Measurements from ENCODE around the gene CYP46A1. TPM values are rescaled to one million over a fixed set of nuclear protein-coding genes. Genes with fewer than 3 reads are reported as not detected.
A peak's percentile ranks its signal among the peaks of the same experiment; 100 is the strongest.

Gene CYP46A1
- total RNA-seq, 3 donors from 2014 or later (not counting 1 experiment from before 2014, with no cell fraction given) = 0.09 to 0.45 (median 0.09) TPM

GRCh38 chr14:99737451-99737951, 53.4 kb downstream of the CYP46A1 start:
- H3K36me3 Mint-ChIP-seq = no peaks in the 10 kb centered on the region
- H3K4me1 Mint-ChIP-seq = no peaks in the 10 kb centered on the region
- H3K4me3 Mint-ChIP-seq = no peak overlapping the region
- peak in 1 of 3 donors; percentile 54 for ATAC-seq
- no peaks in the 10 kb centered on the region for H3K9me3 Mint-ChIP-seq
- TF ChIP-seq CTCF (IDR thresholded peaks at IDR 0.05) = no peak
- intact Hi-C loops (cut with micrococcal nuclease) = no loop called here
- no peaks in the 10 kb centered on the region for H3K36me3 ChIP-seq (ENCODE audit: control insufficient read depth, insufficient read depth, low read length)
- no peaks in the 10 kb centered on the region for H3K4me1 ChIP-seq (ENCODE audit: control insufficient read depth, insufficient read depth, low read length)
- DNase-seq = no peak
- no peak overlapping the region for H3K27ac Mint-ChIP-seq
- WGBS (ENCODE audit: insufficient coverage) = 5% methylated on average over 26 of the region's 26 CpGs
- no peak overlapping the region for H3K4me3 ChIP-seq (ENCODE audit: low read length)
- peaks cover 5% of the 10 kb centered on the region for H3K27me3 ChIP-seq (ENCODE audit: control insufficient read depth, insufficient read depth, low read length)
- peaks cover 25 to 38% of the 10 kb centered on the region in 2 donors for H3K27me3 Mint-ChIP-seq (ENCODE audit: low read depth in 2 of 2)
- no peak overlapping the region for H3K27ac ChIP-seq (ENCODE audit: low read length)
- H3K9me3 ChIP-seq (ENCODE audit: control insufficient read depth, insufficient read depth, low read length) = no peaks in the 10 kb centered on the region

GRCh38 chr14:99737956-99738667, 54.0 kb downstream of the CYP46A1 start:
- 49% methylated on average over 21 of the region's 21 CpGs for WGBS (ENCODE audit: insufficient coverage)
- no peak overlapping the region for H3K4me3 ChIP-seq (ENCODE audit: low read length)
- no peak overlapping the region for H3K27ac ChIP-seq (ENCODE audit: low read length)
- no peak overlapping the region for H3K27ac Mint-ChIP-seq
- H3K36me3 Mint-ChIP-seq = no peaks in the 10 kb centered on the region
- H3K4me1 Mint-ChIP-seq = no peaks in the 10 kb centered on the region
- H3K27me3 ChIP-seq (ENCODE audit: control insufficient read depth, insufficient read depth, low read length) = peaks cover 5% of the 10 kb centered on the region
- intact Hi-C loops (cut with micrococcal nuclease) = no loop called here
- H3K27me3 Mint-ChIP-seq (ENCODE audit: low read depth in 2 of 2) = peaks cover 25 to 37% of the 10 kb centered on the region in 2 donors
- no peaks in the 10 kb centered on the region for H3K4me1 ChIP-seq (ENCODE audit: control insufficient read depth, insufficient read depth, low read length)
- no peaks in the 10 kb centered on the region for H3K36me3 ChIP-seq (ENCODE audit: control insufficient read depth, insufficient read depth, low read length)
- no peaks in the 10 kb centered on the region for H3K9me3 ChIP-seq (ENCODE audit: control insufficient read depth, insufficient read depth, low read length)
- no peak for DNase-seq
- H3K9me3 Mint-ChIP-seq = no peaks in the 10 kb centered on the region
- TF ChIP-seq CTCF (IDR thresholded peaks at IDR 0.05) = no peak
- H3K4me3 Mint-ChIP-seq = no peak overlapping the region
- ATAC-seq = no peak

GRCh38 chr14:99740411-99740810, 56.3 kb downstream of the CYP46A1 start:
- Mint-ChIP-seq H3K4me1 (no peaks in the 10 kb centered on the region), H3K36me3 (no peaks in the 10 kb centered on the region), H3K4me3 (no peak overlapping the region), H3K27ac (no peak overlapping the region), H3K27me3 (ENCODE audit: low read depth in 2 of 2) (peaks cover 21 to 41% of the 10 kb centered on the region in 2 donors), H3K9me3 (no peaks in the 10 kb centered on the region)
- Histone ChIP-seq H3K4me3 (ENCODE audit: low read length) (no peak overlapping the region), H3K36me3 (ENCODE audit: control insufficient read depth, insufficient read depth, low read length) (no peaks in the 10 kb centered on the region), H3K9me3 (ENCODE audit: control insufficient read depth, insufficient read depth, low read length) (no peaks in the 10 kb centered on the region), H3K27ac (ENCODE audit: low read length) (no peak overlapping the region), H3K27me3 (ENCODE audit: control insufficient read depth, insufficient read depth, low read length) (peaks cover 5% of the 10 kb centered on the region), H3K4me1 (ENCODE audit: control insufficient read depth, insufficient read depth, low read length) (no peaks in the 10 kb centered on the region)
- WGBS (ENCODE audit: insufficient coverage) = 37% methylated on average over 10 of the region's 10 CpGs
- ATAC-seq (no peak), DNase-seq (no peak)
- no peak for TF ChIP-seq CTCF (IDR thresholded peaks at IDR 0.05)
- intact Hi-C loops (cut with micrococcal nuclease) = no loop called here
